HG03520 (cell line): ENCODE measurements around the gene B3GNT2.
A peak's percentile ranks its signal among the peaks of the same experiment; 100 is the strongest.
"Not testable (repeated sequence)": the region's sequence is repeated elsewhere in the genome, so short reads cannot be mapped to it uniquely, and the experiment has no call there.

Source experiments
- ATAC-seq: cut with Tn5 transposase; IDR thresholded peaks from one replicate; pipeline ENCODE4 v1.9.1; 2021; ENCODE audit warnings: mild to moderate bottlenecking, moderate library complexity; ENCODE audit not compliant: unreplicated experiment

The B3GNT2 gene

GRCh38 chr2:62184512-62185230 lies 11.2 kb upstream of the B3GNT2 start:
- ATAC-seq, result no peak

GRCh38 chr2:62185475-62186155 lies 10.3 kb upstream of the B3GNT2 start:
- no peak for ATAC-seq

GRCh38 chr2:62186156-62186905 lies 9.6 kb upstream of the B3GNT2 start:
- ATAC-seq, result no peak

GRCh38 chr2:62187246-62187645 lies 8.7 kb upstream of the B3GNT2 start:
- ATAC-seq, result no peak

GRCh38 chr2:62188416-62188815 lies 7.5 kb upstream of the B3GNT2 start:
- ATAC-seq, result no peak

GRCh38 chr2:62189196-62189595 lies 6.7 kb upstream of the B3GNT2 start:
- no peak for ATAC-seq

- ATAC-seq, result no peak
These were observed 3.1 kb upstream of the B3GNT2 start for GRCh38 chr2:62192811-62193210.

GRCh38 chr2:62194558-62195420 lies 1.1 kb upstream of the B3GNT2 start:
- ATAC-seq, result no peak

GRCh38 chr2:62196278-62196901 lies 475 bp downstream of the B3GNT2 start:
- peak; percentile 5 for ATAC-seq

GRCh38 chr2:62197011-62197924 lies 1.4 kb downstream of the B3GNT2 start:
- ATAC-seq, result no peak

GRCh38 chr2:62197925-62198633 lies 2.2 kb downstream of the B3GNT2 start:
- ATAC-seq, result no peak

- ATAC-seq, result not testable (repeated sequence)
These were observed 2.9 kb downstream of the B3GNT2 start for GRCh38 chr2:62198854-62199253.

- no peak for ATAC-seq
These were observed 3.6 kb downstream of the B3GNT2 start for GRCh38 chr2:62199392-62200125.

GRCh38 chr2:62200291-62200841 lies 4.5 kb downstream of the B3GNT2 start:
- no peak for ATAC-seq

- ATAC-seq, result no peak
These were observed 5.0 kb downstream of the B3GNT2 start for GRCh38 chr2:62200868-62201267.

- no peak for ATAC-seq
These were observed 5.4 kb downstream of the B3GNT2 start for GRCh38 chr2:62201307-62201706.

- no peak for ATAC-seq
These were observed 6.3 kb downstream of the B3GNT2 start for GRCh38 chr2:62202019-62202722.
